BJ (cell line): Measurements from ENCODE around the gene SPSB1. TPM values are rescaled to one million over a fixed set of nuclear protein-coding genes. Genes with fewer than 3 reads are reported as not detected.

Experiments used
- CTCF ChIA-PET: fragments of 350-600 bp; formaldehyde crosslinking; extraction: SDS; loops from one replicate; lab custom pipeline; 2021; ENCODE audit warnings: antibody characterized with exemption, inconsistent platforms; lab: Yijun Ruan, JAX
- POLR2A ChIA-PET: fragments of 300-600 bp; sonication (Branson Sonifier 250); formaldehyde crosslinking; extraction: SDS; loops from one replicate; lab custom pipeline; 2021; ENCODE audit warnings: antibody characterized with exemption; lab: Charles Lee
- DNase-seq: peaks from one replicate; pipeline ENCODE4 v3.0.0-alpha.2; 2011; ENCODE audit warnings: low read depth
- H3K27me3 ChIP-seq: 2 replicates; pipeline ENCODE4 v1.6.0; 2011; ENCODE audit warnings: low read length; ENCODE audit not compliant: control insufficient read depth, insufficient read depth
- H3K36me3 ChIP-seq: 2 replicates; pipeline ENCODE4 v1.5.1; 2011; ENCODE audit warnings: low read length; ENCODE audit not compliant: control insufficient read depth, insufficient read depth
- H3K4me3 ChIP-seq: 2 replicates; pipeline ENCODE4 v1.5.1; 2011; ENCODE audit warnings: low read depth, mild to moderate bottlenecking, control low read depth, low read length
- polyA plus RNA-seq: library from polyadenylated mRNA; depleted of rRNA; stranded (reverse); fragments of >200 nt; gene quantifications from 2 replicates; pipeline ENCODE4 v1.2.3, GENCODE V29; 2011
- TF ChIP-seq, protein P1 (sequence below): IDR thresholded peaks from 2 replicates; pipeline ENCODE4 v1.5.1; 2011; ENCODE audit warnings: low read depth, mild to moderate bottlenecking, control low read depth, inconsistent platforms, low read length, moderate library complexity; ENCODE audit not compliant: insufficient read depth

SPSB1 gene
- polyA plus RNA-seq, 1 experiment = 19.8 TPM

DNA sequence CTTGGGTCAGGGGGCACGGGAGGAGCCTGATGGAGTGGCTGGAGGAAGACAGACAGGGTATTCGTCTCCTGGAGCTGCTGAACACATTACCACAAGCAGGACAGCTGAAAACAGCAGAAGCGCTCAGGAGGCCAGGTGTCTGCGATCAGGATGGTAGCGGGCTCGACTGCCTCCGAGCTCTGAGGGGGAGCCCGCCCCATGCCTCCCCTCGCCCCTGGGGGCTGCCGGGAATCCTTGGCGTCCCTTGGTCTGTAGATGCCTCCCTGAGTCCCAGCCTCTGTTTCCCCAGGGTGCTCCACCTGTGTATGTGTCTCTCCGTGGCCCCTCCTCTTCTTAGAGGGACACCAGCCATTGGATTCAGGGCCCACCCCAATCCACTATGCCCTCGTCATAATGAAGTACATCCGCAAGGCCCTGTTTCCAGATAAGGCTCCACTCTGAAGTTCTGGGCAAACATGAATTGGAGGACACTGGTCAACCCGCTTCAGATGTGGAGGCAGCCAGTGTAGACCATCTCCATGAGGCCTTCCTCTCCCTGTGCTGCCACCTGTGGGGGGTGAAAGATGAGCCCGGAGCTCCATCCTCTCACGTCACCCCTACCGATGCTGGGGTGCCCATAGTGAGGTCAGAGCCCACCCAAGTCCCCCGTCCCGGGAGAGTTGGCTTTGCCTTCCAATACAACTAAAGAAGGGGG is 67.8 kb downstream of the SPSB1 start:
- no peak overlapping the region for H3K4me3 ChIP-seq
- TF ChIP-seq, protein P1, sequence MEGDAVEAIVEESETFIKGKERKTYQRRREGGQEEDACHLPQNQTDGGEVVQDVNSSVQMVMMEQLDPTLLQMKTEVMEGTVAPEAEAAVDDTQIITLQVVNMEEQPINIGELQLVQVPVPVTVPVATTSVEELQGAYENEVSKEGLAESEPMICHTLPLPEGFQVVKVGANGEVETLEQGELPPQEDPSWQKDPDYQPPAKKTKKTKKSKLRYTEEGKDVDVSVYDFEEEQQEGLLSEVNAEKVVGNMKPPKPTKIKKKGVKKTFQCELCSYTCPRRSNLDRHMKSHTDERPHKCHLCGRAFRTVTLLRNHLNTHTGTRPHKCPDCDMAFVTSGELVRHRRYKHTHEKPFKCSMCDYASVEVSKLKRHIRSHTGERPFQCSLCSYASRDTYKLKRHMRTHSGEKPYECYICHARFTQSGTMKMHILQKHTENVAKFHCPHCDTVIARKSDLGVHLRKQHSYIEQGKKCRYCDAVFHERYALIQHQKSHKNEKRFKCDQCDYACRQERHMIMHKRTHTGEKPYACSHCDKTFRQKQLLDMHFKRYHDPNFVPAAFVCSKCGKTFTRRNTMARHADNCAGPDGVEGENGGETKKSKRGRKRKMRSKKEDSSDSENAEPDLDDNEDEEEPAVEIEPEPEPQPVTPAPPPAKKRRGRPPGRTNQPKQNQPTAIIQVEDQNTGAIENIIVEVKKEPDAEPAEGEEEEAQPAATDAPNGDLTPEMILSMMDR = no peak
- H3K36me3 ChIP-seq = peaks cover 18% of the 10 kb centered on the region
- ChIA-PET POLR2A (no interaction called here), CTCF (no interaction called here)
- no peak for DNase-seq
- no peaks in the 10 kb centered on the region for H3K27me3 ChIP-seq

DNA sequence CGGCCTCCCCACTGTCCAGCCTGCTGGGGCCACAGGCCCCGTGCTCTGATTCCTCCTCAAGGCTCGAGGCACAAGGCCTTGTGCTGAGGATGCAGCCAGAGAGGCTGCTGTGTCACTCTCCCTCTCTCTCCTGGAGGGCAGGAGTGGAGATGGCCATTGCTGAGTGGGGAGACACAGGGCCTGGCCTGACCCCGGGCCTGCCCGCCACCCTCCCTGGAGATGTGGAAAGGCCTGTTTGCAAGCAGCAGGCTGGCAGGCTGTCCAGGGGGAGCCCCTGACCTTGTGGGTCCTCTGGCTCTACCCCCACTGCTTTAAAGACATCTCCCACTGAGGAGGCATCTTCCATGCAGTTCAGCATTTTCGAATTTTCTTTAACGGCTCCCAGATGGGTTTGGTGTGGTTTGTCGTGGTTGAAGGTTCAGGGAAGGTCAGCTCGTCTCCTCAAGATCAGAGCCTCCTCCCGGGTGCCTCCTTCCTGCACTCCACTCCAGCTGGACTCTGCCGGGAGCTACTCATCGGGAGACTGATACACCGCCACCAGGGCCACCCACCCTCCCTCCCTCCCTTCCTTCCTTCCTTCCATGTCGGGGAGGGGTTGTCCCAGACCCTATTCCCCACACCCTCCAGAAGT is 69.1 kb downstream of the SPSB1 start:
- no peak for DNase-seq
- CTCF ChIA-PET = interaction anchor here (1.1 to 2.1 kb wide), 2 partner anchors 68 to 129 kb away, joined by 3 to 4 read pairs; no protein-coding TSS in a partner anchor
- Histone ChIP-seq H3K27me3 (no peaks in the 10 kb centered on the region), H3K4me3 (no peak overlapping the region), H3K36me3 (peaks cover 11% of the 10 kb centered on the region)
- TF ChIP-seq, protein P1 = no peak
- POLR2A ChIA-PET = no interaction called here

DNA sequence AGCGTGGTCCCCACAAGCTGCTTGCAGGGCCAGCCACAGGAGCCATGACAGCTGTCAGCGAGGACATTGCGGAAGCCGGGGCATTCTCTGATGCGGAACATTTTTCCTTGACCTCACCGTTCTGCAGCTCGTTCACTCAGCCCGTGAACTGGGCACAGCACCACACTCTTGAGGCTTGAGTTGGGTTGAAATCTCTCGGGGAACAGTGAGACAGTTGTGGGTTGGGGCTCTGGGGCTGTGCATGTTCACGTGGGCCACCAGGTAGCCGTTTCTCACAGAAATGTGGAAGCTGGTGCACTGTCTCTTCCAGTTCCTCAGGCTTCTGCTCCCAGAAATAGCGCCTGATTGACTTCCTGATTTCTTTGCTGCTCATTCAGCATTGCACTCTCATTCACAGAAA is 69.8 kb downstream of the SPSB1 start:
- CTCF ChIA-PET = interaction anchor here (0.6 to 2.1 kb wide), 3 partner anchors 11 to 129 kb away, joined by 3 to 4 read pairs (median 3); no protein-coding TSS in a partner anchor
- POLR2A ChIA-PET = no interaction called here
- DNase-seq = no peak
- no peak overlapping the region for H3K4me3 ChIP-seq
- H3K27me3 ChIP-seq = no peaks in the 10 kb centered on the region
- H3K36me3 ChIP-seq = peaks cover 9% of the 10 kb centered on the region
- TF ChIP-seq, protein P1 = no peak

DNA sequence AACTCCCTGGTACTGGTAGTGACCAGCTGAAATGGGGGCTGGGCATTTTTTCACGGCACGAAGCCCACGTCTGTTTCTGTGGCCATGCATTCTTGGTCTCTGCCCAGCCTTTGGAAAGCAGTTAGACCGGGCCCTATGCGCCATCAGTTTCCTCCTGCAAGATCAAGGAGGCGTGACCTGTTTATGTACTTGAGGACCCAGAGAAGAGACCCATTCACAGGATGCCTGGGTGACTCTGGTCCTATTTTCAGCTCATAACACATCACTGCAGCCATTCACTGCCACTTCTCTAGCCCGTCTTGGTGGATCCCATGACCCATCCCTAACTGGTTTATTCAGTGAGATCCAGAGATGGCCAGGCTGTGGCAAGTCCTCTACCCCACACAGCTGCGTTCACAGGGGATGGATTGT is 70.4 kb downstream of the SPSB1 start:
- peaks cover 7% of the 10 kb centered on the region for H3K36me3 ChIP-seq
- H3K4me3 ChIP-seq = no peak overlapping the region
- ChIA-PET POLR2A (no interaction called here), CTCF (interaction anchor here (0.6 to 2.1 kb wide), 2 partner anchors 68 to 128 kb away, joined by 3 to 4 read pairs; no protein-coding TSS in a partner anchor)
- no peaks in the 10 kb centered on the region for H3K27me3 ChIP-seq
- no peak for DNase-seq
- TF ChIP-seq, protein P1 = no peak

DNA sequence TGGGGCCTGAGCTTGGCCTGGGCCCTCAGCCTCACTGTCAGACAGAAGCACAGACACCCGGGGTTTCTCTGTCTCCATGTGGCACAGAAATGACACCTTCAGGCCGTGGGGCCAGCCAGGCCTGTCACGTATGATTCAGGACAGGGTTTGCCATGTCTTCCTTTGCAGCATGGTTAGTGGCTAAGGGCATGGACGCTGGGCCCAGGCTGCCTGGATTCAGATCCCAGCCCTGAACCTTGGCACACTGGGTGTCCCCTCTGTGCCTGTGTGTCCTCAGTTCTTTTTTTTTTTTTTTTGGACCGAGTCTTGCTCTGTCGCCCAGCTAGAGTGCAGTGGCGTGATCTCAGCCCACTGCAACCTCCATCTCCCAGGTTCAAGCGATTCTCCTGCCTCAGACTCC is 73.6 kb downstream of the SPSB1 start:
- Histone ChIP-seq H3K4me3 (no peak overlapping the region), H3K27me3 (no peaks in the 10 kb centered on the region), H3K36me3 (peaks cover 4% of the 10 kb centered on the region)
- no peak for DNase-seq
- CTCF ChIA-PET = no interaction called here
- POLR2A ChIA-PET = no interaction called here
- TF ChIP-seq, protein P1 = no peak
